H1 (cell line): ENCODE data around the gene TMEM131L. TPM values are rescaled to one million over a fixed set of nuclear protein-coding genes. Genes with fewer than 3 reads are reported as not detected.
"Not testable (repeated sequence)": the region's sequence is repeated elsewhere in the genome, so short reads cannot be mapped to it uniquely, and the experiment has no call there.

Experiments used
- CTCF ChIA-PET: fragments of 300-600 bp; sonication (Branson Sonifier 250); formaldehyde crosslinking; loops from one replicate; lab custom pipeline; 2021; ENCODE audit not compliant: partially characterized antibody; lab: Charles Lee
- POLR2A ChIA-PET: fragments of 300-600 bp; sonication (Branson Sonifier 250); formaldehyde crosslinking; loops from one replicate; lab custom pipeline; 2021; ENCODE audit warnings: inconsistent platforms; ENCODE audit not compliant: partially characterized antibody; lab: Charles Lee
- DNase-seq, 2 experiments: peaks; one replicate each; pipeline versions ENCODE4 v3.0.0 to v3.0.0-alpha.2; 2010 to 2022; ENCODE audit warnings: low spot score in 2 of 2, low read depth in 1 of 2, mixed read lengths in 1 of 2
- FAIRE-seq: peaks from 2 replicates; lab custom pipeline; 2011; peaks lifted over from hg19 to GRCh38; lab: Jason Lieb, UNC
- H2AFZ ChIP-seq: 2 replicates; pipeline ENCODE4 v1.8.1; 2012; ENCODE audit warnings: low read length, inconsistent platforms
- H2AK5ac ChIP-seq: 2 replicates; pipeline ENCODE4 v1.6.1; 2013; ENCODE audit warnings: low read depth, low read length
- H2BK120ac ChIP-seq: replicated peaks from 2 replicates; pipeline ENCODE3; 2013; ENCODE audit warnings: low read depth, low read length, inconsistent platforms
- H2BK12ac ChIP-seq: 2 replicates; pipeline ENCODE4 v1.6.1; 2013; ENCODE audit warnings: low read depth, low read length
- H2BK15ac ChIP-seq: 2 replicates; pipeline ENCODE4 v1.6.1; 2013; ENCODE audit warnings: low read length
- H2BK20ac ChIP-seq: 2 replicates; pipeline ENCODE4 v1.6.1; 2013; ENCODE audit warnings: low read length
- H2BK5ac ChIP-seq: 2 replicates; pipeline ENCODE4 v1.6.1; 2013; ENCODE audit warnings: low read depth, low read length
- H3K14ac ChIP-seq: 2 replicates; pipeline ENCODE4 v1.6.1; 2013; ENCODE audit warnings: inconsistent platforms; ENCODE audit not compliant: insufficient read length
- H3K18ac ChIP-seq: 2 replicates; pipeline ENCODE4 v1.6.1; 2013; ENCODE audit warnings: low read length; ENCODE audit errors: extremely low read depth
- H3K23ac ChIP-seq: 2 replicates; pipeline ENCODE4 v1.6.1; 2013; ENCODE audit warnings: inconsistent platforms; ENCODE audit not compliant: insufficient read length
- H3K23me2 ChIP-seq: 2 replicates; pipeline ENCODE4 v1.6.1; 2013; ENCODE audit warnings: low read depth, low read length
- H3K27ac ChIP-seq: 2 replicates; pipeline ENCODE4 v1.6.1; 2011; ENCODE audit warnings: low read depth, low read length, inconsistent platforms
- H3K27me3 ChIP-seq, 4 experiments: replicated peaks in 1 of 4; 1 replicate in 1 of 4; 2 replicates in 3 of 4; pipeline versions ENCODE4 v1.6.1 to v1.8.1; 2011 to 2013; ENCODE audit warnings: low read length in 3 of 4, mild to moderate bottlenecking in 3 of 4, inconsistent platforms in 2 of 4, mixed read lengths in 2 of 4, moderate library complexity in 1 of 4; ENCODE audit not compliant: control insufficient read depth in 3 of 4, insufficient read depth in 3 of 4; ENCODE audit errors: extremely low read depth in 1 of 4
- H3K36me3 ChIP-seq, 4 experiments: 2 replicates each; pipeline versions ENCODE4 v1.6.1 to v1.8.1; 2011 to 2013; ENCODE audit warnings: mild to moderate bottlenecking in 4 of 4, low read length in 3 of 4, moderate library complexity in 2 of 4, control low read depth in 1 of 4, inconsistent platforms in 1 of 4; ENCODE audit not compliant: insufficient read depth in 4 of 4, control insufficient read depth in 2 of 4
- H3K4ac ChIP-seq: replicated peaks from 2 replicates; pipeline ENCODE3; 2013; ENCODE audit warnings: low read length, low read depth, mixed read lengths, inconsistent platforms; ENCODE audit not compliant: insufficient read length
- H3K4me1 ChIP-seq, 4 experiments: replicated peaks in 1 of 4; 1 replicate in 1 of 4; 2 replicates in 3 of 4; pipeline versions ENCODE4 v1.6.1 to v1.8.1; 2011 to 2013; ENCODE audit warnings: low read length in 3 of 4, inconsistent platforms in 2 of 4, mixed read lengths in 1 of 4; ENCODE audit not compliant: insufficient read depth in 4 of 4, control insufficient read depth in 3 of 4
- H3K4me2 ChIP-seq, 2 experiments: 2 replicates each; pipeline versions ENCODE4 v1.6.1 to v1.8.1; 2011 to 2013; ENCODE audit warnings: low read depth in 2 of 2, low read length in 2 of 2, control low read depth in 1 of 2, inconsistent platforms in 1 of 2, mild to moderate bottlenecking in 1 of 2; ENCODE audit not compliant: insufficient read depth in 1 of 2
- H3K4me3 ChIP-seq, 4 experiments: fragments of 200-600, 300-600 bp in 1 of 4; sonication (generic), shearing (Covaris generic), sonication (Bioruptor Twin) in 1 of 4; 2 replicates each; pipeline versions ENCODE4 v1.5.1 to v1.8.1; 2011 to 2016; ENCODE audit warnings: low read length in 4 of 4, low read depth in 3 of 4, control low read depth in 2 of 4, inconsistent platforms in 2 of 4, mild to moderate bottlenecking in 2 of 4, mixed read lengths in 1 of 4, moderate library complexity in 1 of 4; ENCODE audit not compliant: insufficient read depth in 2 of 4; ENCODE audit errors: extremely low read depth in 1 of 4
- H3K56ac ChIP-seq: replicated peaks from 2 replicates; pipeline ENCODE3; 2013; ENCODE audit warnings: low read depth, mild to moderate bottlenecking, mixed read lengths, low read length, inconsistent platforms; ENCODE audit not compliant: insufficient read length
- H3K79me1 ChIP-seq: 2 replicates; pipeline ENCODE4 v1.6.1; 2013; ENCODE audit warnings: low read depth, low read length, control low read depth
- H3K79me2 ChIP-seq, 2 experiments: 2 replicates each; pipeline versions ENCODE4 v1.6.1 to v1.8.1; 2012 to 2013; ENCODE audit warnings: low read length in 2 of 2, mild to moderate bottlenecking in 2 of 2, inconsistent platforms in 1 of 2; ENCODE audit not compliant: insufficient read depth in 2 of 2, control insufficient read depth in 1 of 2
- H3K9ac ChIP-seq, 4 experiments: replicated peaks in 1 of 4; 1 replicate in 1 of 4; 2 replicates in 3 of 4; pipeline versions ENCODE4 v1.6.1 to v1.8.1; 2011 to 2013; ENCODE audit warnings: low read depth in 3 of 4, low read length in 3 of 4, control low read depth in 2 of 4, mild to moderate bottlenecking in 2 of 4, moderate library complexity in 2 of 4, inconsistent platforms in 1 of 4; ENCODE audit errors: extremely low read depth in 1 of 4
- H3K9me3 ChIP-seq, 2 experiments: 2 replicates each; pipeline versions ENCODE4 v1.6.1 to v1.8.1; 2012 to 2013; ENCODE audit warnings: mild to moderate bottlenecking in 2 of 2, moderate library complexity in 2 of 2, control low read depth in 1 of 2, inconsistent platforms in 1 of 2, low read depth in 1 of 2, low read length in 1 of 2, mixed read lengths in 1 of 2; ENCODE audit not compliant: insufficient read depth in 2 of 2
- H4K20me1 ChIP-seq, 2 experiments: replicated peaks in 1 of 2; 2 replicates each; pipeline versions ENCODE3 to v1.8.1; 2011 to 2013; ENCODE audit warnings: inconsistent platforms in 2 of 2, low read length in 2 of 2, mild to moderate bottlenecking in 1 of 2; ENCODE audit not compliant: insufficient read depth in 2 of 2, control insufficient read depth in 1 of 2
- H4K5ac ChIP-seq: 2 replicates; pipeline ENCODE4 v1.6.1; 2013; ENCODE audit warnings: low read length, low read depth, mixed read lengths, inconsistent platforms; ENCODE audit not compliant: insufficient read length
- H4K8ac ChIP-seq: 2 replicates; pipeline ENCODE4 v1.8.0; 2013; ENCODE audit warnings: mild to moderate bottlenecking, moderate library complexity, low read length, inconsistent platforms; ENCODE audit not compliant: insufficient read depth; ENCODE audit errors: extremely low read depth
- H4K91ac ChIP-seq: replicated peaks from 2 replicates; pipeline ENCODE3; 2013; ENCODE audit warnings: low read length, mixed read lengths, inconsistent platforms; ENCODE audit not compliant: insufficient read length
- CHD2 ChIP-seq: IDR thresholded peaks from 2 replicates; pipeline ENCODE4 v1.6.1; 2012; ENCODE audit warnings: low read length, improper control_type of control experiment
- WGBS, 2 experiments: shearing (Covaris generic) in 1 of 2; methylation state at CpG; one replicate each; pipeline versions ENCODE4 v1.1.6 to v1.1.7; 2013 to 2015; ENCODE audit warnings: low lambda C conversion rate in 2 of 2, mixed read lengths in 2 of 2, inconsistent platforms in 1 of 2, low coverage in 1 of 2, missing lambda C conversion rate in 1 of 2; ENCODE audit not compliant: insufficient replicate concordance in 2 of 2, insufficient coverage in 1 of 2, insufficient read length in 1 of 2; ENCODE audit errors: extremely low coverage in 1 of 2, missing lambda C conversion rate in 1 of 2; 5-methylcytosine and 5-hydroxymethylcytosine counted together
- polyA plus RNA-seq, 7 experiments: library from polyadenylated mRNA; depleted of rRNA in 3 of 7; stranded (reverse) in 5 of 7; unstranded in 2 of 7; fragments of >200 nt in 5 of 7; fragments of 200-250 nt in 2 of 7; gene quantifications; 1 replicate in 5 of 7; 2 replicates in 1 of 7; 4 replicates in 1 of 7; pipeline versions ENCODE4 v1.2.1 to v1.2.3, GENCODE V29; 2011 to 2013; ENCODE audit warnings: missing spikeins in 2 of 7, mixed read lengths in 2 of 7
- total RNA-seq: library from RNA; stranded (reverse); fragmentation: NEBNext Ultra II Directional; extraction: Animal tissue kit (Norgen Biotek cat#: 25700); gene quantifications from 2 replicates; pipeline ENCODE4 v1.2.1, GENCODE V29; 2021

The TMEM131L gene
- total and polyA plus RNA-seq, 2 of the 8 experiments (the other 6 are each of a cell fraction or from before 2014, with no cell fraction given), result 14.3 to 26.1 TPM

GRCh38 chr4:153458969-153459368 is 7.2 kb upstream of the TMEM131L start:
- no peak for FAIRE-seq
- H4K20me1 ChIP-seq, result no peaks in the 10 kb centered on the region
- no peaks in the 10 kb centered on the region for H3K9me3 ChIP-seq
- H4K91ac ChIP-seq, result no peak overlapping the region
- no peaks in the 10 kb centered on the region for H3K4me1 ChIP-seq
- no peaks in the 10 kb centered on the region for H3K79me1 ChIP-seq
- no peak for DNase-seq
- H3K23me2 ChIP-seq, result no peaks in the 10 kb centered on the region
- no peak overlapping the region for H3K56ac ChIP-seq
- no peak overlapping the region for H2BK120ac ChIP-seq
- H2BK15ac ChIP-seq, result no peak overlapping the region
- no peaks in the 10 kb centered on the region for H3K27me3 ChIP-seq
- H2BK12ac ChIP-seq, result no peak overlapping the region
- no peak overlapping the region for H4K5ac ChIP-seq
- H3K18ac ChIP-seq, result no peak overlapping the region
- no peak overlapping the region for H2AK5ac ChIP-seq
- H3K23ac ChIP-seq, result no peak overlapping the region
- H3K36me3 ChIP-seq, result no peaks in the 10 kb centered on the region
- 80% methylated on average over 1 of the region's 1 CpG; no CpG with 5 or more reads in 1 of the 2 experiments for WGBS, 2 experiments
- no peak overlapping the region for H3K4ac ChIP-seq
- H4K8ac ChIP-seq, result no peak overlapping the region
- H3K9ac ChIP-seq, result no peak overlapping the region
- H3K14ac ChIP-seq, result no peak overlapping the region
- H3K79me2 ChIP-seq, result no peaks in the 10 kb centered on the region
- H3K4me2 ChIP-seq, result no peak overlapping the region
- H2BK20ac ChIP-seq, result no peak overlapping the region
- no peak for TF ChIP-seq CHD2
- TF ChIP-seq, all 59 proteins: peak for 0
- no peak overlapping the region for H2BK5ac ChIP-seq
- ChIA-PET CTCF (interaction anchor here (1.5 kb wide), 1 partner anchor 8 kb away, joined by 4 read pairs; no protein-coding TSS in a partner anchor), POLR2A (no interaction called here)
- H2AFZ ChIP-seq, result no peak overlapping the region
- no peak overlapping the region for H3K27ac ChIP-seq
- H3K4me3 ChIP-seq, result no peak overlapping the region

DNA sequence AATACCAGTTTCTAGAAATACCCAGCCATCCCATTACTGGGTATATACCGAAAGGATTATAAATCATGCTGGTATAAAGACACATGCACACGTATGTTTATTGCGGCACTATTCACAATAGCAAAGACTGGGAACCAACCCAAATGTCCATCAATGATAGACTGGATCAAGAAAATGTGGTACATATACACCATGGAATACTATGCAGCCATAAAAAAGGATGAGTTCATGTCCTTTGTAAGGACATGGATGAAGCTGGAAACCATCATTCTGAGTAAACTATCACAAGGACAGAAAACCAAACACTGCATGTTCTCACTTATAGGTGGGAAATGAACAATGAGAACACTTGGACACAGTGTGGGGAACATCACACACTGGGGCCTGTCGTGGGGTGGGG is 4.6 kb upstream of the TMEM131L start:
- FAIRE-seq, H3K14ac ChIP-seq, POLR2A ChIA-PET, CTCF ChIA-PET, H3K4me3 ChIP-seq, H4K5ac ChIP-seq, H2BK120ac ChIP-seq, H3K27me3 ChIP-seq, H3K23ac ChIP-seq, H3K4me2 ChIP-seq, H3K4ac ChIP-seq, H2BK5ac ChIP-seq, H3K4me1 ChIP-seq, H3K79me1 ChIP-seq, H4K8ac ChIP-seq, H2AK5ac ChIP-seq, H2BK20ac ChIP-seq, H2BK15ac ChIP-seq, H3K56ac ChIP-seq, H3K9me3 ChIP-seq, H4K20me1 ChIP-seq, H2BK12ac ChIP-seq, H3K36me3 ChIP-seq, H3K9ac ChIP-seq, H3K23me2 ChIP-seq, H2AFZ ChIP-seq, H3K79me2 ChIP-seq, H3K27ac ChIP-seq, H3K18ac ChIP-seq, H4K91ac ChIP-seq, DNase-seq: not testable (repeated sequence)
- 77% methylated on average over 3 of the region's 4 CpGs; no CpG with 5 or more reads in 1 of the 2 experiments for WGBS, 2 experiments
